ENCODE results near the gene EMX2.

Gene EMX2

DNA sequence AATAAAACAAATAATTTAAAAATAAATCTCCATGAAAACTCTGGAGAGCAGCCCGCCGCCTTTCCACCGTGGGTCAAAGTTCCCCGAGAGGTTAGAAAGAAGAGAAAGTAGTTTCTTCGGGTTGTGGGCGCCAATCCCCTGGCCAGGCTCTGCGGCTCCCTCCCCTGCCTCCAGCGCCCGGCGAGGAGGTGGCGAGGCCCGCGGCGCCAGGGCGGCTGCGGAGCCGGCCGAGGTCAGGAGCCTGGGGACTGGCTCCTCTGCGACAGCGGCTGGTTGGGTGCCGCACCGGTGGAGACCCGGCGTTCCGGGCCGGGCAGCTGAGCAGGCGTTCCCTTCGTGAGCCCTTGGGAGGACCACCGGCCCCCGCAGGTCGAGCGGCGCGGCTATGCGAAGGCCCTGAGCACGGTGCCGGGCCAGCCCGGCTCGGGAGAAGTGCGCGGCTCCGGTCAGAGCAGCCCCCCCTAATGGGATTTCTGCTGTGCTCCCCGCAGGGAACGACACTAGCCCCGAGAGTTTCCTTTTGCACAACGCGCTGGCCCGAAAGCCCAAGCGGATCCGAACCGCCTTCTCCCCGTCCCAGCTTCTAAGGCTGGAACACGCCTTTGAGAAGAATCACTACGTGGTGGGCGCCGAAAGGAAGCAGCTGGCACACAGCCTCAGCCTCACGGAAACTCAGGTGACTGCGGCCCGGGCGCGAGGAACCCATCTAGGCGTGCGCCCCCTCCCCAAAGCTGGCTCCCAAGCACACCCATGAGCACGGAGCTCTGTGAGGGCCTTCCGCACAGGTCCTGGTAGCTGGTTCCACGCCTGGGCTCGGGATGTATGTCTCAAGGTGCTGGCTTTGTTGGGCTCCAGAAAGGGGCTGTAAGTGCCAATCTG lies 2.8 kb downstream of the EMX2 start:
- no peak for DNase-seq

DNA sequence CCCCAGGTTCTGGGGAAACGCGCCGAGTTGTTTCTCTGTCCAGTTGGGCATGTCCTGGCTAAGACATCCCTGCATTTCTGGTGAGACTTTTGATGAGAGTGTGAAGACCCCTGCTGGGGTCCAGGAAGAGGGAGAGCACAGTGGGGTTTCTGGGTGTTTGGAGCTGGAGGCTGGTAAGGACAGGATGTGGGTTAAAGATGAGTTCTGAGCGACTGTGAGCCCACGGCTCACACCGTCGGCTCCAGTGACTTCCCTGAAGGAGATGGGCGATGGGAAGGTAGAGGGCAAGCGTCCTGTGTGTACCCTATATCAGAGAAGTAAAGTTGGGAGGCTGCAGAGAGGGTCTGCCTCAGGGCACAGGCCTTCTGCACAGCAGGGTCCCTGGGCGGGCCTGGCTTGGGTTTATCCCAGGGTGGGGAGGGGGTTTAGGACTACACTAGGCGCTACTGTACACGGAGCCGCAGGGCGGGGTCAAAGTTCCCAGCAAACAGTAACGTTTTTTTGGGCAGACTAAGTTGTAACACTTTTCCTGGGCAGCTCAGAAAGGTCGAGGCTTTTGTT lies 3.6 kb downstream of the EMX2 start:
- DNase-seq: no peak

DNA sequence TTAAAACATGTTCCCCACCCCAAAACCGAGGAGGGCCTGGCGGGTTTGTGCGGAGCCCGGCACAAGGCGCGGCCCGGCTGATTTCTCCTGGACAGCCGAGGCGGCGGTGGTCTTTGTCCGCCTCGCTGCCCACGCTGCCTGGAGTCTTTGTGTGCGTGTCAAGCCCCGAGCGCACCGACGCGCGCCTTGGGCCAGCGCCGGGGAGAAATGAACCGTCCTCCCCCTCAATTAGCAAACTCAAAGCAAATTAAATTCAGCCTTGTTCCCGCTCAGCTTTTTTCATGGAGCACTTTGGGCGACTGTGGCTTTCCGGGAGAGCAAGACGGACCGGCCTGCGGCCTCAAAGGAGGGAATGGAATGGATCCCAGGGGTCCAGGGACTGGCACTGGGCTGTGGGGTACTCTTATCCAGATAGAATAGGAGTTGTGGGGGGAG lies 4.1 kb downstream of the EMX2 start:
- DNase-seq: no peak

DNA sequence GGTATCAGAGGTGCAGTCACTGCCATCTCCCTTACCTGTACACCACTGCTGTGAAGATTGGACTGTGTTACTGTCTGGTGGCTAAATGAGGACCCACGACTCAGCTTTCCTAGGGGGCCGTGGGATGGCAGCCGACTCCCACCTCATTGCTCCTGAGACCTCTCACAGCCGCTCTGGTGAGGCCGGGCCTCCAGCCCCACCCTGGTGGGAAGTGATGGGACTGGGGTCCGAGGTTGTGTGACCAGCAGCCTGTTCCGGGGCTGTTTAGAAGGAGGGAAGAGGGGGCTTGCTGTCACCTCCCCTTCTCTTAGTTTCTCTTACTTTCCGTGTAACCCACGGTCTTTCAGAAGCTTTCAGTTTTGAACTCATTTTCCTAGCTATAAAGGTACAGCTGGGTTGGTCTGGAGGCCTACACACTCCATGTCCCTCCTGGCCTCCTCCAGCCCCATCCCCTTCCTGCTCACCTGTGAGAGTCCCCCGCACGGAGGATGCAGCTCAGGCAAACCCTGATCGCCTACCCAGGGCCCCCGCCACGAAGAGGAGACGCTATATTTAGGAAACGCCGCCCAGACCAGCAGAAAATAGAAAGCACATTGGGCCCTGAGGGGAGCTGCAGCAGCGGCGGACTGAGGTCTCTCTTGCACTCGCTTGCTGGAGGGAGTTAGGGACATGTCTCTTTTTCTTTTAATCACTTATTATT lies 4.6 kb downstream of the EMX2 start:
- DNase-seq: no peak

DNA sequence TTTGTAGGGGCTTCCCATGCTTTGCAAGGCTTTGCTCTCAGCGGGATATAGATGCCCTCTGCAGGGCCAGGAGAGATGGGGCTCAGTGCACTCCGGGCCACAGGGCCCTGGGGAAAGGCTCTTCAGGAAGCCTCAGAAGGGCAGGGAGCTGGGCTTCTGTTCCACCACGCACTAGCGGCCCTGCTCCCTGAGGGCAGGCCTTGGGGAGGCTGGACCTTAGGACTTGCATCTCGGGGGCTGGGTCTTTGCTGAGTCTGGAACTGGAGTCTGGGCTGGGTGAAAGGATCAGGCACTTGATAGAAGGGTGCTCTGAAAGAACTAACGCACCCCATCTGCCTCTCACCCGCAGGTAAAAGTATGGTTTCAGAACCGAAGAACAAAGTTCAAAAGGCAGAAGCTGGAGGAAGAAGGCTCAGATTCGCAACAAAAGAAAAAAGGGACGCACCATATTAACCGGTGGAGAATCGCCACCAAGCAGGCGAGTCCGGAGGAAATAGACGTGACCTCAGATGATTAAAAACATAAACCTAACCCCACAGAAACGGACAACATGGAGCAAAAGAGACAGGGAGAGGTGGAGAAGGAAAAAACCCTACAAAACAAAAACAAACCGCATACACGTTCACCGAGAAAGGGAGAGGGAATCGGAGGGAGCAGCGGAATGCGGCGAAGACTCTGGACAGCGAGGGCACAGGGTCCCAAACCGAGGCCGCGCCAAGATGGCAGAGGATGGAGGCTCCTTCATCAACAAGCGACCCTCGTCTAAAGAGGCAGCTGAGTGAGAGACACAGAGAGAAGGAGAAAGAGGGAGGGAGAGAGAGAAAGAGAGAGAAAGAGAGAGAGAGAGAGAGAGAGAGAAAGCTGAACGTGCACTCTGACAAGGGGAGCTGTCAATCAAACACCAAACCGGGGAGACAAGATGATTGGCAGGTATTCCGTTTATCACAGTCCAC lies 5.4 kb downstream of the EMX2 start:
- DNase-seq: no peak

DNA sequence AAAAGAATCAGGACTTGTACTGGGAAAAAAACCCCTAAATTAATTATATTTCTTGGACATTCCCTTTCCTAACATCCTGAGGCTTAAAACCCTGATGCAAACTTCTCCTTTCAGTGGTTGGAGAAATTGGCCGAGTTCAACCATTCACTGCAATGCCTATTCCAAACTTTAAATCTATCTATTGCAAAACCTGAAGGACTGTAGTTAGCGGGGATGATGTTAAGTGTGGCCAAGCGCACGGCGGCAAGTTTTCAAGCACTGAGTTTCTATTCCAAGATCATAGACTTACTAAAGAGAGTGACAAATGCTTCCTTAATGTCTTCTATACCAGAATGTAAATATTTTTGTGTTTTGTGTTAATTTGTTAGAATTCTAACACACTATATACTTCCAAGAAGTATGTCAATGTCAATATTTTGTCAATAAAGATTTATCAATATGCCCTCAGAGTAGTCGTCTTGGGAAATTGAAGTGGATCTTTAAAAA lies 6.6 kb downstream of the EMX2 start:
- no peak for DNase-seq

DNA sequence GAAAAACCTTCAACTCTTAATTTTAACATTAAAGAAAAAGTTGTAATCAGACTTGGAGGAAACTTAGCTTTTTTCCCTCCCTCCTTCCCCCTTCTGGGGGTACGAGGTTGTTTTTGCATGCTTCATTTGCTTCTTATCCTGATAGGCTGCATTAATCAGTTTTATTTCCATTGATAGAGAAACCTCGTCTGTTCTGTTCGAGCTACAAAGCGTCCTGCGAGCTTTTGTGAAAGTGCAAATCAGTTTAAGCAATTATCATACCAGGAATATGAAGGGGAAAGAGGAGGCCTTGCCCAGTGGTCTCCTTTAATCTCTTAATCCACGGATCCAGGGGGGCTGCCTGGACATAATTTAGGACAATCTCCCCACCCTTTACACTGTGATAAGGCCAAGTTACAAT lies 7.5 kb downstream of the EMX2 start:
- DNase-seq: no peak

DNA sequence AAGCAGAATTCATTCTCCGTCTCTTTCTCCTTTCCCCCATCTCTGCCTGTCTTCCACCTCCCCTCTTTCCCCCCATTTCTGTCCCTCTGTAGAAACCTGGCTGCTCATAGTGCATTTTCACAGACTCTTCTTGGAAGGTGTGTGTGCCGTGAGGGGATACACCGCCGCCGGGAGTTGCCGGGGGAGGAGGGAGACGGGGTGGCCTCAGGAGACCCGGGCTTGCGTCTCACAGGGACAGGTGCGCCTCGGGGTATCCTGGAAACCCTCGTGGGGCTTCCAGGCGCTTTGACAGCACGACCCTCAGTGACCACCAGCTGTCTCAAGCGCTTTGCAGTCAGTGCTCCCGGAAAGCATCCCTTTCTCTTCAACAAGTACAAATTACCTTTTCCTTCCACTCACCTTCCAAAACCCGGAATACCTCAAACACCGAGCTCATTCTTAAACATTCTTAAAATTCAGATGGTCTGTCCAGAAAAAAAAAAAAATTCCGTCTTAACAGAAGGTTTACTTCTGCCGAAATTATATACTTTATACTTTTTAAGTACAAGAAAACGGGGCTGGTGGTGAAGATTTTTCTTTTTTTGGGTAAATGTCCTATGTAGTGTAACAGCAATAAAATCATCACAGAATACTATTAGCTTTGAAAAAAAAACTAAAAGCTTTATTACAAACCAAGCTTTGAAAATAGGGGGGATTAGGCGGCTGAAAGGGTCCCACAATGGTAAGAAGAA lies 8.2 kb downstream of the EMX2 start:
- no peak for DNase-seq

DNA sequence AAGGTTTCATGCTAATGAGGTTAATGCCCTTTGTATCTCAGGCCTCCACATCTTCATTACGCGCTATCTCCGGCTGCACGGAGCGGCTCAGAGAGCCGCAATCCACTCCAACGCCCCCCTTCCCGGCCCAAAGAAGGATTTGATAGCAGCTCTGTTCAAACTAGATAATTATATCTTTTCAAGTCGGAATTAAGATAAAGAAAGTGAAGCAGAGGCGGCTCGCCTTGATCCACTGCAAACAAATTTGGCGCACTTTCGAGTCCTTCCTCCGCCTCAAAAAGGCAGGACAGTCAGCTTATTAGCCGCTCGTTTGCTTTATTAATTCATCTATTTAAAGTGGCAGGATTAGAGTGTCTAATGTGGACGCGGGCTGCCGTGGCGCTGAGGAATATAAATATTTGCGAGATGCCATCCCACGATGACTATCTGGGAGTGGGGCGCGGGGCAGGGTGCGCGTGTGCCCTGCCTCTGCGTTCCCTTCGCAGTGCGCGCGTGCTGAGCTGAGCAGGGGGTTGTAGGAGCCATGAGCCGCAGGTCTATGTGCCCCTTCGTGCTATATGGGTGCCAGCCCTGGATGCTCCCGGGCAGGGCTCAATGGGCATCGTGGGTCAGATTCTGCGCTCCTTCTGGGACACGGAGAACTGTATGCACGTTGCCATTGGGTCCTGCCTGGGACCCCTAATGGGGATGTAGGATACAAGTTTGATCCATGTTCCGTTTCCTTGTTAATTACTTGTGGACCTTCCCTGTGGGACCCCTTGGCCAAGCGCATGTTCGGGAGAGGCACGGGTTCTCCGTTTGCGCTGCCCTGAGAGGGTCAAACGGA lies 9.0 kb downstream of the EMX2 start:
- no peak for DNase-seq

DNA sequence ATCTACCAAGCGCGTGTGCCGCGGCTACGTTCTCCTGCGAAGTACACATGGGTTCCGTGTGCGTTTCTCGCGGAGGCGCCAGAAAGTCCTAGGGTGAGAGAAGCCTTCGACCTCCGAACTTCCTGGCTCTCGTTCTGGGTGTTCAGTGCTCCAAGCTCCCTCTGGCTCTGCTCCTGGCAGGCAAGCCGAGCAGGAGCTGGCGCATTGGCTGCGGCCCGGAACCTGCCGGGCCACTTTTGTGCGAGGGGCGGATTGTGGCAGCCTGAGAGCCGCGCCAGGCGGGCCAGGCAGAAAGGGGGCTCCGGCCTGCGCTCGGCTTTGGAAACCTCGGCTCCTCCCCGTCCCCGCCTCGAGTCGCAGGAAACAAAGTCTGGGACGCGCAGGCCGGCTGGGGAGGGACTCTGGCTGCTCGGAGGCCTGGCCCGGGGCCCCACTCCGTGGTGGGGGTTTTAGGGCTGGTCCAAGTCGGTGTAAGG lies 9.6 kb downstream of the EMX2 start:
- no peak for DNase-seq

DNA sequence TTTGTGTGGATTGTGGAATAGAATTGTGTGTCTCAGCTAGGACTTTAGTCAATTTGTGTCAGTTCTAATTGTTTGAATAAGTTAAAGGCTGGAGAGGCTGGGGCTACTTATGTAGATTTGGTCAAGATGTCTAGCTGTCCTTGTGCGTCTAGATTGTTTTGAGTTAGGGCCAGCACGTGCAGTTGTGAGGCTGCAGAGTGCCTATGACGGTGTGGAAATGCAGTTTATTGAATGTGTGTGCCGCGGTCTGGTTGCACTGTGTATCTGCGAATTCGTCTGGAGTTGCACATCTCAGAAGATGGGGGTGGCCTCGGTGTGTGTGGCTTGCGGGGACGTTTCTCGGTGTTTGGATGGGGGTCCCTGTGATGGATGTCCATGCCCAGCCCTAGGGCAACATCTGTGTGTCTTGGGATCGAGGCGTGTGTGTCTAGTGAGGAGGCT lies 10.2 kb downstream of the EMX2 start:
- DNase-seq: no peak

DNA sequence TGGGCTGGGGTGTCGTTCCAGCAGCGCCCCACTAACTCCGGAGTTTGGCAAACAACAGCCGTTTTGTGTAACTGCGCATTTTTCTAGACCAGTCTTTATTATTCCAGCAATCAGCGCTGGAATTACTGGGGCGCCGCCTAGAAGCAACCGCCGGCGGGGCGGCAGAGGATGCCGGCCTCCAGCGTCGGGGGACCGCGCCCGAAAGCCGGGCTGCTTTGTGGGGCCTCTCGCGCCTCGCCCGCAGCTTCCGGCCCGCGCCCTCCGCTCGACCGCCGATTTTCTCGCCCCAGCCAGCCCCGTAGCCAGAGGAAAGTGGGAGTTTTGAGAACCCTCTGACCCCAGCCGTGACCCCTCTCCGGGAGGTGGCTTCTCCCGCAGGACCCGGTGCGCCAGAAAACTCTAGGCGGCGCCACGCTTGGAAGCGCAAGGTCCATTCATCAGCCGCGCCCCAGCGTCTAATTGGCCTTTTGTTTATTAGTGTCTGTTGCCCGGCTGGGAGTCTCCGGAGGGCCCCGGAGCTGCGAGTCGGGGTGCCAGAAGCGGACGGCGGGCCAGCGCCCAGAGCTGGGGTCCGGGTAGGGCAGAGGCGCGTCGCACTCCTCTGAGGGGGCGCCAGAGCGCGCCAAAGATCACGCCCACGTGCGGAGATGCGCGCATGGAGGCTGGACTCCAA lies 10.7 kb downstream of the EMX2 start:
- DNase-seq: no peak

DNA sequence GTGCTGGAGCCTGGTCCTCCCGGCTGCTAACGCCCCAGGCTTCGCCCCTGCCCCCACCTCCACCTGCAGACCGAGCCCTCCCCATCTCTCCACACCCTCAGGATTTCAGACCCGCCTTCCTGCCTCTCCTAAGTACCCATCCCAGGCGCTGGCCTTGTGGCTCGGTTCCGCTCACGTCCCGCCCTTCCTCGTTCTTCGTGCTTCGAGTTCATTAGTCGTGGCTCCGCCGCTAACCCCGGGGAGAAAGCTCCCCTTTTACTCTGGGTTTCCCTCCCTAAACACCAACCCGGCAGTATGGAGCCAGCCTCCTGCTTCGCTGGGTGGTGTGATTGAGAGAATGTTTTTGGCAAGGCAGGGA lies 11.2 kb downstream of the EMX2 start:
- DNase-seq: no peak

DNA sequence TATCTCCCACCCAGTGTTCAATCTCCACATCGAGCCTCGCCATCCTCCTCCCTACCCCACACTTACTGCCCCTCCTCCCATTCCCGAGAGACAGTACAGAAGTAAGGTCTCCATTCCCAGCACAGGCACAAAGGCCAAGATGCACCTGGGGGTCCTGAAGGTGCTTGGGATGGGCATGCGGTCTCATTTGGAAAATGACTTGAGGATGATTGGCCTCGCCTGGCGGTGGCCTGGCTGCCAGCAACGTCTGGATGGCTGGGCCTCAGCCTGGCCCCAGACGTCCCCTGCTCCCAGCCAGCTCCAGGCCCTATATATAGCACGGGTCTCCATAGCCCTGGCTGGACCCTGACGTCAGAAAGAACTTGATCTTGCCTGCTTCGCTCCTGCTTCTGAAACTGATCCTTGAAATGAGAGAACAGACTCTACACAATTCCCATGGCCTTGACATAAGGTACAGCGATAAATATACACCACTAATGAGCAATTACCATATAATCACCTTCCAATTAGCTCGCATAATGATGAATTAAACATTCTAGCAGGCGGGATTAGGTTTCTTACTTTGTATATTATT lies 11.8 kb downstream of the EMX2 start:
- DNase-seq: no peak

DNA sequence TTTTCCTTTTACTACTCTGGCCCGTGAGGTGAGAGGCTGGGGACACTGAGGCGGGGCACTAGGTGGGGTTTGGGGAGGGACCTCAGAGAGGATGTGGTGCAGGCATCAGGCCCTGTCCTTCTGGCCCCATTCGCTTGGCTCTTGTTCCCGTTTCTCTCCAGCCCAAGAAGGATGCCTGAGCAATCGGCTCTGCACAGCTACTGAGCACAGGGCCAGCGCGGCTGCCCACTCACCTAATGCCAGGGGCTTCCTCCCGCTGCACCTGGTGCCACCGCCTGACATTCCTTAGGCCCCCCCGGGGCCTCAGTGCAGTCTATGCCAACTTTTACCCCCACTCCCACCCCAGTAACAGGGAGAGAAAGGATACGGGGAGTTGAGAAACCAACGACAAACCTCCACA lies 12.5 kb downstream of the EMX2 start:
- no peak for DNase-seq

DNA sequence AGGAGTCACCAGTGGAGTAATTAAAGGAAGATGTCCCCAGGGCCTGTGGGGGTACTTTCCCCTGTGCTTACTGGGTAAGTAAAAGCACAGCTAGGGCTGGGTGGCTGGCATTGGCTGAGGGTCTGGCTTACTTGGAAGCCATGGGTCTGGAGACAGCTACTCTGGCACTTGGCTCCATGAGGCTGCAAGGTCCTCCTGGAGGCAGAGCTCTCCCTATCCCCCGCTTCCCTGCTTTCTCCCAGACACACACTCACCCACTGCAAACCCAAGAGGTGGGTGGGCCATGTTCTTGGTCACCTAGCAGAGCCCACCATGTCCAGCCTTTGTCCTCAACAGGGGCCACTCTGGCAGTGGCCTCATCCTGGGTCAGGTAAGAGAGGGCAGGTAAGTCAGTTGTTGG lies 13.3 kb downstream of the EMX2 start:
- no peak for DNase-seq

DNA sequence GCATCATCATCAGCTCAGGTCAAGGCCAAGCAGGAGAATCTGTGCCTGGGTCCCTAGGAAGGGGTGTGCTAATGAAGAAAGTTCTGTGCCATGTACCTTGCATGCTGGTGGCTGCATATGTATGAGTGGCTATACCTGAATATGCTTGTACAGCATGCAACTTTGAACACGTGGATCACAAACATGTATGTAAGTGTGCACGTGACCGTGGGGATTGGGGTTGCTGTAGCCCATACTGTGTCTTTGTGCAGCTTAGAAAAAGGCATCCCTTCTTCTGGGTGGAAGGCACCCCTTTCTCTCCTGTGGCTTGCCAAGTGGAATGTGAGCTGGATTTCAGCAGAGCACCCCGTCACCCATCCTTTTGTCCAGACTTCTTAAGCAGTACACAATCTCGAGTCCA lies 13.8 kb downstream of the EMX2 start:
- DNase-seq: no peak

DNA sequence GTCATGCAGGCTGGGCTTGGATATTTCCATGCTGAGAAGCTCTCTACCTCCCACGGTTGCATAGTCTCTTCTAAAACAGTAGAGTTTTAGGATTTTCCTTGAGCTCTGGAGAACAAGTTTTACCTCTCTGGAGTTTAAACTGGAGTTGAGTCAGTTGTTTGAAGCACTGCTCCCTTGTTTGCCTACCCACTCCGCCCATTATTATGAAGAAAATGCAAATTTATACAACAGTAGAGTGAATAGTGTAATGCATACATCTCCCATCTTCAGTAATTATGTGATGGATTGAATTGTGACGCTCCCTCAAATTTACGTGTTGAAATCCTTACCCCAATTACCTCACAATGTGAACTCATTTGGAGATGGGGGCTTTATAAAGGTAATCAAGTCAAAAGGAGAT lies 17.2 kb downstream of the EMX2 start:
- no peak for DNase-seq

DNA sequence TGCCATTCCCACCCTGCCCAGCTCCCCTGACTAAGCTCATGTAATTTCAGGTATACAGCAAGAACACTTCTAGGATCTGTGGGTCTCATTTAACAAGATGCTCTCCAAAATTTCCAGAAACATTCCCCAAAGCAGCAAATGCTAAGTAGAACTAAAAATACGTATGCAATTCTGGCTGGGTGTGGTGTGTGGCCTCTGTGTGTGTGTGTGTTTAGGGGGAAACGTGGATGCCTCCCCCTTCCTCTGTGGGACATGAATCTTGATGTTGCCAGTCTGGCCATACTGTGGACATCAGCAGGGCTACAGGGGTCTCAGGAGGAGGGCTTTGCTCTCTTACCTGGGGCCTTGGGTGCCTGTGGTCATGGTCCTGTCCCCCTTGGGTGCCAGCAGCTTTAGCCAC lies 18.4 kb downstream of the EMX2 start:
- DNase-seq: no peak

DNA sequence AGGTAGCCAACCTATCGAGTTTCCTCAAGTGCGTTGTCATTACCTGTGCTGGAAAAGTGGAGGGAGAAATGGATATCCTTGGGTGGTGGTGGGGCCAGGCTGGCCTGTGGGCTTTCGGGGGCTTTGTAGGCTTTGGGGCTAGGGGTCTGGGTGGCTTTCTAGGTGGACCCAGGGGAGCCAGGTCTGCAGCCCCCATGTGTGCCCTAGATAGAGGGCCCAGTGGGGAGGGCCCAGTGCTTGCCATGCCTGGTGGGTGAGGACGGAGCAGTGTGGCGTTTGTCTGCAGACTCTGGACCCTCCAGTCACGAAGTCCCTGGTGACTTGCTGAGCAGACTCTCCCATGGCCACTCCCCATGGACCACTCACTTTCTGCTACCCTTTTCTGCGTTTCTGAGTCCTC lies 19.7 kb downstream of the EMX2 start:
- no peak for DNase-seq
